ENCODE measurements around the gene GPRC5C. TPM values are rescaled to one million over a fixed set of nuclear protein-coding genes. Genes with fewer than 3 reads are reported as not detected.
A peak's percentile ranks its signal among the peaks of the same experiment; 100 is the strongest.

GPRC5C gene
- polyA plus RNA-seq, 1 donor from 2014 or later: 0.18 TPM

DNA sequence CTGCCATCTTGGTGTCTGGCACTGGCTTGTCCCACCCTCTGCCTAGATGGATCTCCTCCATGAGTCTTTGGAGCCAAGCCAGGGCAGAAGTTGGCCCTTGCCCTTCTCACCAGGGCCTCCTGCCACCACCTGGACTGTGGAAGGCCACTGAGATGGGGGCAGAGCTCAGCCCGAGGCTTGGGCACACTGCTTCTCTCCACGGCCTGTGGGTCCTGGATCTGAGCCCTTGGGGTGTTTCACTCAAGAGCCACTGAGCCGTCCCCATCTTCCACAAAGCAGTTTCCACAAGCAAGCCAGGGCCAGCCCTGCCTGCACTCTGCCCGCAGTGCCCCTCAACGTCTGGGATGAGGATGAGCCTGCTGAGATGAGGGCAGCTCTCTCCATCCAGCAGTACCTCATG is 17.9 kb downstream of the GPRC5C start:
- no peak overlapping the region for H3K27ac Mint-ChIP-seq
- no peak overlapping the region for H3K4me3 Mint-ChIP-seq
- H3K27me3 Mint-ChIP-seq: peaks cover 17% of the 10 kb centered on the region
- H3K36me3 Mint-ChIP-seq: no peaks in the 10 kb centered on the region
- H3K4me1 Mint-ChIP-seq: peaks cover 0 to 2% (median 0%) of the 10 kb centered on the region in 3 donors
- H3K9me3 Mint-ChIP-seq: no peaks in the 10 kb centered on the region

DNA sequence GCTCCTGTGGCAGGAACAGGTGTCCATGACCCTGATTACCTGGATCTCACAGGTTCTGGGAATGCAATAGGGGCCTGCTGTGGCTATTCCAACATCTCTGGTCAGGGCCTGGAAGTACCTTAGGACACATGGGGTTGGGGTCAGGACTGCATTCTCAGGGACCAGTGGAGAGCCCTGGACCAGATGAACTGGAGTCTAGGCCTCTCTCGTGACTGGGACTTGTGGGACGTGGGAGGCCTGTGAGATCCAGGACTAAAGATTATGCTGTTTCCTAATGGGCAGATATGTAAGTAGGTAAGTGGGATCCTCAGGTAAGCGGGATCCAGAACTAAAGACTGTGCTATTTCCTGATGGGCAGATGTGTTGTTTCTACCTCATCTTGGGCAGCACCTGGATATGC is 18.3 kb downstream of the GPRC5C start:
- no peaks in the 10 kb centered on the region for H3K36me3 Mint-ChIP-seq
- H3K4me1 Mint-ChIP-seq: peaks cover 0 to 5% (median 0%) of the 10 kb centered on the region in 3 donors
- H3K27me3 Mint-ChIP-seq: peaks cover 17% of the 10 kb centered on the region
- no peak overlapping the region for H3K4me3 Mint-ChIP-seq
- H3K9me3 Mint-ChIP-seq: no peaks in the 10 kb centered on the region
- peak overlapping the region in 1 of 3 donors; percentile 35 for H3K27ac Mint-ChIP-seq

DNA sequence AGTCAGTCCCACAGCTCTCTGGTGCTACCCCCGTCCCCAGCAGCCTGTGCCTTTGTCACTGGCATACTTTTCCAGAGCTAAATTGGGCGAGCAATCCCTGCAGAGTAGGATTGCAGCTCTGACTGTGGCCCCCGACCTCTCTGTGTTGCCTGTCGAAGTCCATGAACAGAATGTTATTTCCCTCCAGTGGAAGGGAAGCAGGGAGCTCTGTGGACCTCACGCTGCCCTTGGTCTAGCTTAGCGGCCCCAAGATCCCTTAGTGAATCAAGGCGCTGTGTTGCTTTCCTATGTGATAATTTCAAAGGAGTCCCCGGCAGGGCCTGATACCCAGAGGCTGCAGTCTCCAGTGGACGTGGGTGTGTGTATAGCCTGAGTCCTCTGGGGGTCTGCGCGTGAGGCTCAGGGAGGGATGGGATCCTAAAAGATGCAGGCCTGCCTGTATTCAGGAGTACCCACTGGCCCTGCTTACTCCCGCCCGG is 19.1 kb downstream of the GPRC5C start:
- Mint-ChIP-seq H3K9me3 (no peaks in the 10 kb centered on the region), H3K27ac (peak overlapping the region in 1 of 3 donors; percentile 35), H3K36me3 (no peaks in the 10 kb centered on the region), H3K4me3 (no peak overlapping the region), H3K27me3 (peaks cover 17% of the 10 kb centered on the region), H3K4me1 (peaks cover 3 to 7% (median 4%) of the 10 kb centered on the region in 3 donors)

DNA sequence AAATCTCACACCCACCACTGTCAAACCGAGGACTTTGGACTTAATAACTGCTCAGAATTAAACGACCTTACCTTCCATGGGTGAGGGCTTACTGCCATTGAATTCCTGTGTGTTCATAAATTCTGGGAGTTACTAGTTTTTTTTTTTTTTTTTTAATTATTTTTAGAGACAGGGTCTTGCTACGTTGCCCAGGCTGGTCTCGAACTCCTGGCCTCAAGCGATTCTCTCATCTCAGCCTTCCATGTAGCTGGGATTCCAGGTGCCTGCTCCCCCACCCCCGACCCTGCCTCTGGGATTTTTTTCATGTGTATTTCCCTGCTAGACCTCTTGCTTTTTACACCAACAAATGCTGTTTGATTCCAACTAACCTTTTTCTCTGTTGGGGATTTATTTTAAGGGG is 19.7 kb downstream of the GPRC5C start:
- Mint-ChIP-seq H3K27me3 (peaks cover 15% of the 10 kb centered on the region), H3K36me3 (no peaks in the 10 kb centered on the region), H3K9me3 (no peaks in the 10 kb centered on the region), H3K27ac (no peak overlapping the region), H3K4me3 (no peak overlapping the region), H3K4me1 (peaks cover 3 to 9% (median 7%) of the 10 kb centered on the region in 3 donors)

DNA sequence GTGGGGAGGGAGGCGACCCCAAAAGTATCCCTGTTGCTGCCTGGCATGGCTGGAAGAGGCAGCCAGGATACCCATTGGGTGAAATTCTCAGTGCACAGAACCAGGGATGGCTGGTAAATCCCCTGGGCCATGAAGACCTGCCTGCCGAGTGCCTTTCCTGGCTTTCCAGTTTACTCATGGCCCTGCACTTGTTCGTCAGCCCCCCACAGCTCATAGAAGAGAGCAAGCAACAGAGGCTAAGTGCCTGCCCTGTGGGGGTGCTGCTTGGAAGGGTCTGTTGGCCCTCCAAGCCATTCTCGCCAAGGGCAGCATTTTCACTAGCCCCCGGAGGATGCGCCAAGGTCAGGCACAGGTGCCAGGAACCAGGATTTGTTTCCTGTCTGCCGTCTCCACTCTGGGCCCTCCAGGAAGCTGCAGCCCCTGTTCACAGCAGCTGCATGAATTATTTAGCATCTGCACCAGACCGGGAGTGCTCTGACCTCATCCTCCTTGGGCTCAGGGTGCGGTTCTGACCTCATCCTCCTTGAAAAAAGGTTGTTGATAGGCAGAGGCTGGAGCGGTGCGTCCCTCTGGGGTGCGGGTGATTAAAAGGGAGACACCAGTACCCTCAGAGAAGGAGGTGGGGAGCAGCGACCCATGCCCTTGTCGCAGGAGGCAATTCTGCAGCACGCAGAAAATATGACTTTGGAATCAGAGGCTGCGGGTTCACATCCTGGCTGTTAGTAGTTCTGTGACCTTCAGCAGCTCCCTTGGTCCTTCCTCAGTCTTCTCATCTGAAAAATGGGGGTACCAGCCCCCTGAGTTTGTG is 20.3 kb downstream of the GPRC5C start:
- H3K4me3 Mint-ChIP-seq: peak overlapping the region in 2 of 4 donors; percentile 42 to 47
- peaks cover 3 to 12% (median 7%) of the 10 kb centered on the region in 3 donors for H3K4me1 Mint-ChIP-seq
- H3K27ac Mint-ChIP-seq: peak overlapping the region in 1 of 3 donors; percentile 77
- no peaks in the 10 kb centered on the region for H3K36me3 Mint-ChIP-seq
- H3K9me3 Mint-ChIP-seq: no peaks in the 10 kb centered on the region
- peaks cover 10% of the 10 kb centered on the region for H3K27me3 Mint-ChIP-seq

DNA sequence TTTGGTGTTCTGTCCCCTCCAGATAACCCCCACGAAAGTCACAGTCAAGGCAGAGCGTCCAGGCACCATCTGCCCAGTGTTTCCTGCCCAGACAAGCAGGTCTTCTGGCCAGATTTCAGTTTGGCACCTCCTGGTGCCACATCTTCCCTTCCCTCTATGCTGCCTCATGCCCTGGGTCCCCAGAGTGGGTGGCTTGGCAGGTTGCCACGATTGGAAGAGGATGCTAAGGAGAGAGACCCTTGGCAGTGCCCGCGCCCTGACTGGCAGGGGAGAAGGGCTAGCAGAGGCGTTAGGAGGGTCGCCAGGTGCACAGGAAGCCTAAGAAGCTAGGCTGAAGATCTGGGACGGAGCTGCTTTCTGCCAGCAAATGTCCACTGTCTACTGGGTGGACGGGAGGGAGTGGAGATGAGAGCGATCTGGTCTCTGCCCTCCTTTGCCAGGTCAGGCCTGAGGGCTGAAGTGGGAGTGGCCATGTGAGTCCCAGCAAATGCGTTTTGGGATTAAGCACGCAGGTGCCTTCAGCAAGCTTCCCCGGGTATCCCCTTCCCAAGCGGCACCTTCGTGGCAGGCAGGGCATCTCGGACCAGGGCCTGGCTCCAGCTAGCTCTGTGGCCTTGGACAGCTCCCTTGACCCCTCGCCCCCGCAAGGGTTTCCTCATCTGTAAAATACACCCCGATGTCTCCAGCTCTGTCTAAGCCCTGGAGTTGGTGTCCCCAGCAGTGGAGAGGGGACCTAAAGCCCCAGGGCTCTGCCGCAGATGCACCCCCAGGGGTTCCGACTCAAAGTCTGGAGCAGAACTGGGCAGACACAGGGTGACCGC is 21.2 kb downstream of the GPRC5C start:
- H3K4me1 Mint-ChIP-seq: peaks cover 6 to 13% (median 11%) of the 10 kb centered on the region in 3 donors
- no peaks in the 10 kb centered on the region for H3K9me3 Mint-ChIP-seq
- peaks cover 13% of the 10 kb centered on the region for H3K27me3 Mint-ChIP-seq
- H3K27ac Mint-ChIP-seq: peak overlapping the region in 1 of 3 donors; percentile 41
- no peaks in the 10 kb centered on the region for H3K36me3 Mint-ChIP-seq
- peak overlapping the region in 3 of 4 donors; percentile 25 to 73 (median 72) for H3K4me3 Mint-ChIP-seq

DNA sequence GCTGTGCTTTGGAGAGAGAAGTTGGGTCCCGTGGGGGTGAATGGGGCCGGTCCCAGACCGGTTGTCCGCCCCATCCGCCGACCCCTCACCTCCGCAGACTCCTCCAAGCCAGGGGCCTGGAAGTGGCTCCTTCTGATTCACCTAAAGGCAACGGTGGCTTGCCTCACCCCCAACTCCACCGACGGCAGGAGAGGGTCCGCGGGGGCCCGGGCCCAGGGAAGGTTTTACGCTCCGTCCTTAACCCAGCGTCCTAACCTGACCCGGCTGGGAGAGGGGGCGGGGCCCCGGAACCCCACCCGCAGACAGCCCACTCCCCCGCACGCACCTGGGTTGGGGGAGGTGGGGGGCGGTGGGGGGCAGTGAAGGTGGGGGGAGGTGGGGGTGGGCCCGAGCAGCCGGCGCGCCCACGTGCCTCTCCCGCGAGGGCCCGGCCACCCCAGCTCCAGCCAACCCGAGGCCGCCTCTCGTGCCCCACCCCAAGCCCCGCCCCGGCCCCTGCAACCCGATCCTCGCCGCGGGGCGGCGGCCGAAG is 21.8 kb downstream of the GPRC5C start:
- no peaks in the 10 kb centered on the region for H3K9me3 Mint-ChIP-seq
- no peaks in the 10 kb centered on the region for H3K36me3 Mint-ChIP-seq
- H3K4me3 Mint-ChIP-seq: peak overlapping the region in 1 of 4 donors; percentile 25
- peaks cover 6 to 13% (median 11%) of the 10 kb centered on the region in 3 donors for H3K4me1 Mint-ChIP-seq
- H3K27ac Mint-ChIP-seq: no peak overlapping the region
- peaks cover 13% of the 10 kb centered on the region for H3K27me3 Mint-ChIP-seq

DNA sequence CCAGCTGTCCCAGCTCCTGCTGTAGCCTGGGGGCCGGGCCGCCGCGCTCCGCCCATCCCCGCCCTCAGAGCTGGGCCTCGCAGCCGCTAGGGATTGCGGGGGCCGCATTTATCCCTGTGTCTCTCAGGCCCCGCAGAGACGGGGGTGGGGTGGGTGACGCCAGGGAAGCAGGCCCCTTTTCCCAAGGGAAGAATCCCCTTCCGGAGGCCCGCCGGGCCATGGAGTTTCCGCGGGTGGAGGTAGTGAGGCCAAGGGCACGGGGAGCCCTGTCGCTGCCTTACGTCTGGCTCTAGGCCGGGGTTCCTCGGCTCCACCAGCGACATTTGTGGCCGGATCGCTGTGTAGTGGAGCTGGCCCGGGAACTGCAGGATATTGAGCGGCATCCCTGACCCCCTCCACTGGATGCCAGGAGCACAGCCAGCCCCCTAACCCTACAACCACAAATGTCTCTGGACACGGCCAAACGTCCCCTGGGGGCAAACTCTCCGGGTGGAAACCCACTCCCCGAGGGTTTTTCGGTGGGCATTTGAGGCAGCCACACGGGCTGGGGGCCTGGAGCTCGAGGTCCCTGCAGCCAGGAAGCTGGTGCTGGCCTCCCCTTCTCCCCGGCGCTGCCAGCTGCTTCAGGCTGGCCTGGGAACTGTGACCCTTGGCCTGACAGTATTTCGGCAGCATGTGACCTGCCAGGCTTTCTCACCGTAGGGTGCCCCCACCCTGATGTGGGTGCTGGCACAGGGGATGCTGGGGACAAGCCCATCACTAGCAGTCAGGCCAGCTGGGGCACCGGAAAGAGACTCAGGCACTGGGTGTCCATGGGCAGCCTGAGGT is 22.5 kb downstream of the GPRC5C start:
- Mint-ChIP-seq H3K4me1 (peaks cover 6 to 13% (median 11%) of the 10 kb centered on the region in 3 donors), H3K4me3 (peak overlapping the region in 2 of 4 donors; percentile 54 to 72), H3K36me3 (no peaks in the 10 kb centered on the region), H3K9me3 (no peaks in the 10 kb centered on the region), H3K27me3 (peaks cover 13% of the 10 kb centered on the region), H3K27ac (no peak overlapping the region)

DNA sequence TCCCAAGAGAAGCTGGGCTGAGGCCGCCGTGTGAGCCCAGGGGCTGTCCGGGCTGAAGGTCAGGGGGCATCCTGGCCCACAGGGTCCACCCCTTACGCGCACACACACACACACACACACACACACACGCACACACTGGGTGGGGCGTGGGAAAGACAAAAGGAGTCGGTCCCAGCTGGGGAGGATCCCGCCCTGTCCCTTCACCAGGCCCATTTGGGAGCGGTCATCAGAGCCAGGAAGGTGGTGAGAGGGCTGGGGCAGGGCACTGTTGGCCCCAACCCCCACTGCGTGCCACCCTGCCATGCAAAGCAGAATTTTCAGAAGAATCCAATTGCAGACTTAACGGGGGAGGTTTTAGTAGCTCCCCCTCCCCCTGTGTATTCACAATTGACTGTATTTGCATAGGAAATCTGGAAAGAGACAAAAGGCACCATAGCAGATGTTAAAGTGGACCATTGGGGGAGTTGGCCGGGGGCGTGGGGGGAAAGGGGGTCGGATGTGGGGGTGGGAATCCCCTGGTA is 23.2 kb downstream of the GPRC5C start:
- peaks cover 13% of the 10 kb centered on the region for H3K27me3 Mint-ChIP-seq
- no peaks in the 10 kb centered on the region for H3K9me3 Mint-ChIP-seq
- no peak overlapping the region for H3K4me3 Mint-ChIP-seq
- H3K27ac Mint-ChIP-seq: peak overlapping the region in 1 of 3 donors; percentile 59
- no peaks in the 10 kb centered on the region for H3K36me3 Mint-ChIP-seq
- peaks cover 6 to 13% (median 11%) of the 10 kb centered on the region in 3 donors for H3K4me1 Mint-ChIP-seq

DNA sequence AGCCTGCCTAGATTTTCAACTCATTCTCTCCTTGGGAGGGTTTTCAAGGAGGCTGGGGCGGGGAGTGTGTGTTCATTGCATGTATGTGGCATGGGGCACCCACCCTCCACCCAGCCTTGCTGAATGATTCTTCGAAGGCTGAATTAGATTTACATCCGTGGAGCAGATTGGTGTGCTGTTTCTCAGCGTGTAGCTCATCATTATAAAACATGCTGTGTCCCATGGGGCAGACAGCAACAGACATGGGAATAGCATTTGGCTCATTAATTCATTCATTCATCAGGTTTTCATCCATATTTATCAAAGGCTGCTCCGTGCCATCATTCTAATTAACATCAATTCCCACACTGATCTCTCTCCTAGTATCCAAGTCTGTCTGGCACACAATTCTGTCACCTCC is 23.9 kb downstream of the GPRC5C start:
- H3K27ac Mint-ChIP-seq: peak overlapping the region in 1 of 3 donors; percentile 67
- H3K9me3 Mint-ChIP-seq: no peaks in the 10 kb centered on the region
- H3K4me1 Mint-ChIP-seq: peaks cover 6 to 13% (median 11%) of the 10 kb centered on the region in 3 donors
- peak overlapping the region in 2 of 4 donors; percentile 37 to 58 for H3K4me3 Mint-ChIP-seq
- peaks cover 11% of the 10 kb centered on the region for H3K27me3 Mint-ChIP-seq
- no peaks in the 10 kb centered on the region for H3K36me3 Mint-ChIP-seq

DNA sequence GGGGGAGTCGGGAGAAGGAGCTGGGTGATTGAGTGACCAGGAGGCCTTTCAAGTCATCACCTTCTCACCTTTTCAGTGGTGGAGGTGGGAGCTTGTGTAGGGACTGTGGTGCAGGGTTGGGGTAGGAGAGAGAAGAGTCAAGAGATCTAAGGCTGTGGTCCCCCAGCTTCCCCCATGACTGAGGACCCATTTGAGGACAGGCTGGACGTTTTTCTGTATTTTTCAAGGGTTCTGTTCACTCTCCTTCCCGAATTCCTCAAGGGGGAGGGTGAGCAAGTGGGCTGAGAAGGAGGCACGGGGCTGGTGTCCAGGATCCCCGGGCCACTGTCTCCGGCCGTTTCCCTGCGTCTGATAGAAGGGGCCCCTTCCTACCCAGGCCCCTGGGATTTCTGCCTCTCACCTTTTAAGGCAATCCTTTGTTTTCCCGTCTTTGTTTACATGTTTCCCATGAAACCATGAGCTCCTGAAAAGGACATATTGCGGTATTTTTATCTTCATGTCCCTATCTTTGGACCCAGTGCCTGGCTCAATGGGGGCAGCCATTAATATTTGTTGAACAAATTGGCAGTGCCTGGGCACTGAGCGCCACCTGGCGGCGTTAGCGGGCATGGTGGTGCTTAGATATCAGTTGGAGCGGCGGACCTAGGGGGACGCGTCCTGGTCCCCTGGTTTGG is 25.4 kb downstream of the GPRC5C start:
- Mint-ChIP-seq H3K27ac (peak overlapping the region in 1 of 3 donors; percentile 23), H3K27me3 (peaks cover 10% of the 10 kb centered on the region), H3K36me3 (no peaks in the 10 kb centered on the region), H3K4me1 (peaks cover 6 to 13% (median 11%) of the 10 kb centered on the region in 3 donors), H3K9me3 (no peaks in the 10 kb centered on the region), H3K4me3 (peak overlapping the region in 2 of 4 donors; percentile 64 to 70)

DNA sequence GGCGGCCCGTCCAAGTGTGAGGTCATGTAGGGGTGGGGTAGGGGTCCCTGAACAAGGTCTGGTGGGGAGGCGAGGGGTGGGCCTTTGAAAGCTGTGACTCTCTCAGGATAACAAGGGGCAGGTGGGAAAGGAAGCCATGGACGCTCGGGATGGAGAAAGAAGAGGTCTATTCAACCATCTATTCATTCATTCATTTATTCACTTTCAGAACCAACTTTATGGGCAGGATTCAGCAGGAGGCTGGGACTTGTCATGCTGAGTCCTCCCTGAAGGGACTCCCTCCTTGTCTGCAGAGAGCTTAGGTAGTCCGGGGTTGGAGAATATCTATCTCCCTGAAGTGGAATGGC is 25.9 kb downstream of the GPRC5C start:
- Mint-ChIP-seq H3K27me3 (peaks cover 6% of the 10 kb centered on the region), H3K36me3 (no peaks in the 10 kb centered on the region), H3K27ac (peak overlapping the region in 1 of 3 donors; percentile 23), H3K4me3 (peak overlapping the region in 2 of 4 donors; percentile 64 to 70), H3K9me3 (no peaks in the 10 kb centered on the region), H3K4me1 (peaks cover 9 to 18% (median 11%) of the 10 kb centered on the region in 3 donors)

DNA sequence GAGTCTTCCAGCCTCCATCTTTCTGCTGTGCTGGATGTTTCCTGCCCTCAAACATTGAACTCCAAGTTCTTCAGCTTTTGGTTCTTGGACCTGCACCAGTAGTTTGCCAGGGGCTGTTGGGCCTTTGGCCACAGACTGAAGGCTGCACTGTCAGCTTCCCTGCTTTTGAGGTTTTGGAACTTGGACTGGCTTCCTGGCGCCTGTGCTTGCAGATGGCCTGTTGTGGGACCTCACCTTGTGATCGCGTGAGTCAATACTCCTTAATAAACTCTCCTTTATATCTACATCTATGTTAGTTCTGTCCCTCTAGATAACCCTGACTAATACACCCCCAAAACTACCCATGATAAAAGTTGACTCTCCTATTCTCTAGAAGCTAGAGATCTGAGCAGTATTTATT is 26.9 kb downstream of the GPRC5C start:
- H3K36me3 Mint-ChIP-seq: no peaks in the 10 kb centered on the region
- H3K4me1 Mint-ChIP-seq: peaks cover 19 to 29% (median 19%) of the 10 kb centered on the region in 3 donors
- no peaks in the 10 kb centered on the region for H3K9me3 Mint-ChIP-seq
- peaks cover 6% of the 10 kb centered on the region for H3K27me3 Mint-ChIP-seq
- no peak overlapping the region for H3K27ac Mint-ChIP-seq
- no peak overlapping the region for H3K4me3 Mint-ChIP-seq

Measured in IgD-negative memory B cell (primary cell).